PC-3 (cell line): ENCODE results near the gene CYP4F11.
"Not testable (repeated sequence)": the region's sequence is repeated elsewhere in the genome, so short reads cannot be mapped to it uniquely, and the experiment has no call there.

ENCODE experiments used
- CTCF ChIP-seq: fragments of 300-600 bp; sonication (generic); conservative IDR thresholded peaks from 2 replicates; pipeline ENCODE4 v1.5.1; 2017; ENCODE audit warnings: antibody characterized with exemption, low read depth, mild to moderate bottlenecking, low read length
- EZH2 ChIP-seq: fragments of 300-600 bp; sonication (generic); IDR thresholded peaks from one replicate; pipeline ENCODE4 v1.6.1; 2017; ENCODE audit warnings: antibody characterized with exemption, mild to moderate bottlenecking, low read length; ENCODE audit not compliant: unreplicated experiment
- EZH2phosphoT487 ChIP-seq: fragments of 300-600 bp; sonication (generic); IDR thresholded peaks from 2 replicates; pipeline ENCODE4 v1.6.1; 2018; ENCODE audit warnings: mild to moderate bottlenecking, antibody characterized with exemption, low read length, borderline replicate concordance

DNA sequence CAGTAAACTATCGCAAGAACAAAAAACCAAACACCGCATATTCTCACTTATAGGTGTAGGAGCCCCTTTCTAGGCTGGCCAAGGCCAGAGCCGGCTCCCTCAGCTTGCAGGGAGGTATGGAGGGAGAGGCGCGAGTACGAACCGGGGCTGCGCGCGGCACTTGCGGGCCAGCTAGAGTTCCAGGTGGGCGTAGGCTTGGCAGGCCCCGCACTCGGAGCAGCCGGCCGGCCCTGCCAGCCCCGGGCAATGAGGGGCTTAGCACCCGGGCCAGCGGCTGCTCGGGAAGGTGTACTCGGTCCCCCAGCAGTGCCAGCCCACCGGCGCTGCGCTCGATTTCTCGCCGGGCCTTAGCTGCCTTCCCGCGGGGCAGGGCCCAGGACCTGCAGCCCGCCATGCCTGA lies 34.8 kb downstream of the CYP4F11 start:
- not testable (repeated sequence) for TF ChIP-seq CTCF, EZH2, EZH2phosphoT487
